GM23338 (cell line): Measurements from ENCODE around the gene VSTM2B. TPM values are rescaled to one million over a fixed set of nuclear protein-coding genes. Genes with fewer than 3 reads are reported as not detected.

ENCODE experiments used
- ATAC-seq: fragments of 200-7000 bp; cut with Tn5 transposase; 3 replicates; pipeline ENCODE4 v1.9.1; 2020
- DNase-seq: peaks from one replicate; pipeline ENCODE4 v3.0.0-alpha.2; 2015; ENCODE audit warnings: low spot score
- H2AFZ ChIP-seq: fragments of 200-600 bp; sonication (generic); 2 replicates; pipeline ENCODE4 v1.8.0; 2016; ENCODE audit warnings: antibody characterized with exemption, mild to moderate bottlenecking, moderate library complexity
- H3F3A ChIP-seq: fragments of 200-600 bp; sonication (generic); replicated peaks from 2 replicates; pipeline ENCODE4 v1.8.0; 2017; ENCODE audit warnings: antibody characterized with exemption, mixed run types, low read depth
- H3K27ac ChIP-seq: fragments of 200-600 bp; sonication (generic); 2 replicates; pipeline ENCODE4 v1.6.1; 2016; ENCODE audit warnings: low read depth
- H3K27me3 ChIP-seq: fragments of 200-600 bp; sonication (generic); 2 replicates; pipeline ENCODE4 v1.8.0; 2016; ENCODE audit warnings: mild to moderate bottlenecking, mixed run types, moderate library complexity; ENCODE audit not compliant: insufficient read depth
- H3K36me3 ChIP-seq: fragments of 200-600 bp; sonication (generic); 2 replicates; pipeline ENCODE4 v1.8.0; 2016; ENCODE audit warnings: mild to moderate bottlenecking; ENCODE audit not compliant: insufficient read depth
- H3K4me1 ChIP-seq: fragments of 200-600 bp; sonication (generic); 2 replicates; pipeline ENCODE4 v1.8.0; 2016; ENCODE audit warnings: mild to moderate bottlenecking, moderate library complexity; ENCODE audit not compliant: insufficient read depth
- H3K4me2 ChIP-seq: fragments of 200-600 bp; sonication (generic); 2 replicates; pipeline ENCODE4 v1.7.1; 2017; ENCODE audit warnings: mixed run types
- H3K4me3 ChIP-seq: fragments of 200-600 bp; sonication (generic); 2 replicates; pipeline ENCODE4 v1.6.1; 2016; ENCODE audit warnings: mixed run types
- H3K79me2 ChIP-seq: fragments of 200-600 bp; sonication (generic); replicated peaks from 2 replicates; pipeline ENCODE4 v1.8.0; 2017; ENCODE audit warnings: mild to moderate bottlenecking; ENCODE audit not compliant: insufficient read depth
- H3K9me2 ChIP-seq: fragments of 200-600 bp; sonication (generic); 2 replicates; pipeline ENCODE4 v1.8.0; 2017; ENCODE audit not compliant: insufficient read depth
- H4K20me1 ChIP-seq: fragments of 200-600 bp; sonication (generic); replicated peaks from 2 replicates; pipeline ENCODE4 v1.8.0; 2017; ENCODE audit warnings: mild to moderate bottlenecking; ENCODE audit not compliant: insufficient read depth
- H3K27ac Mint-ChIP-seq: 2 replicates; pipeline ENCODE4 v1.8.0; 2020; ENCODE audit warnings: inconsistent platforms, mild to moderate bottlenecking, moderate library complexity, mixed read lengths
- H3K27me3 Mint-ChIP-seq: 3 replicates; pipeline ENCODE4 v1.8.0; 2022; ENCODE audit warnings: low read depth, mild to moderate bottlenecking, moderate library complexity, mixed read lengths, inconsistent platforms; ENCODE audit not compliant: insufficient read depth, poor library complexity
- H3K36me3 Mint-ChIP-seq: 3 replicates; pipeline ENCODE4 v1.8.0; 2021; ENCODE audit warnings: low read depth, mild to moderate bottlenecking, inconsistent platforms, moderate library complexity, mixed read lengths
- H3K4me1 Mint-ChIP-seq: 3 replicates; pipeline ENCODE4 v1.8.0; 2020; ENCODE audit warnings: mild to moderate bottlenecking, inconsistent platforms, mixed read lengths
- H3K4me3 Mint-ChIP-seq: 3 replicates; pipeline ENCODE4 v1.8.0; 2021; ENCODE audit warnings: moderate library complexity, mild to moderate bottlenecking, inconsistent platforms, mixed read lengths
- H3K9me3 Mint-ChIP-seq: 3 replicates; pipeline ENCODE4 v1.8.0; 2020; ENCODE audit warnings: moderate library complexity, mild to moderate bottlenecking, inconsistent platforms, mixed read lengths
- CREB1 ChIP-seq: fragments of 250-450 bp; sonication (Bioruptor Pico); IDR thresholded peaks from 2 replicates; pipeline ENCODE4 v1.5.0; 2020; ENCODE audit warnings: low read depth, mild to moderate bottlenecking, moderate library complexity
- CTCF ChIP-seq, 2 experiments: fragments of 200-600 bp in 1 of 2; sonication (generic) in 1 of 2; conservative IDR thresholded peaks; 2 replicates each; pipeline versions ENCODE4 v1.5.1 to v1.6.1; 2016 to 2017; ENCODE audit warnings: antibody characterized with exemption in 2 of 2, low read depth in 2 of 2, mild to moderate bottlenecking in 2 of 2, moderate library complexity in 1 of 2
- ETS1 ChIP-seq: IDR thresholded peaks from 2 replicates; pipeline ENCODE4 v1.6.1; 2016; ENCODE audit warnings: antibody characterized with exemption
- EZH2 ChIP-seq: fragments of 200-600 bp; sonication (generic); IDR thresholded peaks from one replicate; pipeline ENCODE4 v1.8.0; 2017; ENCODE audit warnings: antibody characterized with exemption, mild to moderate bottlenecking, low read depth; ENCODE audit not compliant: unreplicated experiment
- JUNB ChIP-seq: IDR thresholded peaks from one replicate; pipeline ENCODE4 v1.6.1; 2016; ENCODE audit warnings: antibody characterized with exemption; ENCODE audit not compliant: unreplicated experiment
- NANOG ChIP-seq: IDR thresholded peaks from 2 replicates; pipeline ENCODE4 v1.6.1; 2016; ENCODE audit warnings: antibody characterized with exemption, borderline replicate concordance
- REST ChIP-seq: IDR thresholded peaks from one replicate; pipeline ENCODE4 v1.6.1; 2018; ENCODE audit warnings: antibody characterized with exemption; ENCODE audit not compliant: unreplicated experiment
- STAT1 ChIP-seq: IDR thresholded peaks from one replicate; pipeline ENCODE4 v1.6.1; 2016; ENCODE audit warnings: antibody characterized with exemption; ENCODE audit not compliant: unreplicated experiment
- ZNF114 ChIP-seq: fragments of 250-450 bp; sonication (Bioruptor Pico); IDR thresholded peaks from 2 replicates; pipeline ENCODE4 v1.5.0; 2020; ENCODE audit warnings: mild to moderate bottlenecking, moderate library complexity
- ZNF331 ChIP-seq: fragments of 250-450 bp; sonication (Bioruptor Pico); IDR thresholded peaks from 2 replicates; pipeline ENCODE4 v1.5.0; 2020; ENCODE audit warnings: low read depth, mild to moderate bottlenecking, moderate library complexity
- ZNF462 ChIP-seq: fragments of 250-450 bp; sonication (Bioruptor Pico); IDR thresholded peaks from 2 replicates; pipeline ENCODE4 v1.5.0; 2020; ENCODE audit warnings: mild to moderate bottlenecking, moderate library complexity
- polyA plus RNA-seq: library from polyadenylated mRNA; unstranded; fragments of >200 nt; fragmentation: Nextera tagmentation; extraction: Ambion mirVana; gene quantifications from 2 replicates; pipeline ENCODE4 v1.2.1, GENCODE V29; 2016
- total RNA-seq: library from RNA; depleted of rRNA; stranded (reverse); fragments of >200 nt; shearing (Covaris generic); gene quantifications from 2 replicates; pipeline ENCODE4 v1.2.3, GENCODE V29; 2014

VSTM2B gene
- total and polyA plus RNA-seq, 2 experiments from 2014 or later: 1.2 to 1.8 TPM

GRCh38 chr19:29571181-29571580 lies 45.4 kb downstream of the VSTM2B start:
- Mint-ChIP-seq H3K4me3 (no peak overlapping the region), H3K9me3 (no peaks in the 10 kb centered on the region), H3K4me1 (peaks cover 20% of the 10 kb centered on the region), H3K27me3 (peaks cover 10% of the 10 kb centered on the region), H3K36me3 (no peaks in the 10 kb centered on the region), H3K27ac (no peak overlapping the region)
- TF ChIP-seq JUNB: no peak
- TF ChIP-seq EZH2: no peak
- no peak for TF ChIP-seq CREB1
- no peak for TF ChIP-seq ZNF114 (CRISPR knock-in tag)
- no peak for TF ChIP-seq ETS1
- no peak for TF ChIP-seq STAT1
- no peak for TF ChIP-seq NANOG
- TF ChIP-seq CTCF (conservative IDR thresholded peaks at IDR 0.05; ENCODE audit: low read depth in 2 of 2): no peak
- TF ChIP-seq ZNF331 (CRISPR knock-in tag): no peak
- TF ChIP-seq ZNF462 (CRISPR knock-in tag): no peak
- no peak for TF ChIP-seq REST
- H3K79me2 ChIP-seq: no peaks in the 10 kb centered on the region
- DNase-seq (no peak), ATAC-seq (no peak)
- H3K9me2 ChIP-seq: no peaks in the 10 kb centered on the region
- no peaks in the 10 kb centered on the region for H3K36me3 ChIP-seq
- no peak overlapping the region for H2AFZ ChIP-seq
- no peaks in the 10 kb centered on the region for H3F3A ChIP-seq
- no peaks in the 10 kb centered on the region for H3K27me3 ChIP-seq
- no peaks in the 10 kb centered on the region for H4K20me1 ChIP-seq
- H3K4me3 ChIP-seq: no peak overlapping the region
- H3K4me1 ChIP-seq: peaks cover 4% of the 10 kb centered on the region; the same call in 1 of the 2 replicates
- H3K4me2 ChIP-seq: no peak overlapping the region
- no peak overlapping the region for H3K27ac ChIP-seq
